Sigmoid colon (tissue), 7 donors: ENCODE results near the gene SULT2B1. TPM values are rescaled to one million over a fixed set of nuclear protein-coding genes. Genes with fewer than 3 reads are reported as not detected.
A peak's percentile ranks its signal among the peaks of the same experiment; 100 is the strongest.
"Not testable (repeated sequence)": the region's sequence is repeated elsewhere in the genome, so short reads cannot be mapped to it uniquely, and the experiment has no call there.

Experiments used
- DNase-seq: peaks from one replicate; pipeline ENCODE4 v3.0.0-alpha.2; 2019
- H3K27ac ChIP-seq, 4 donors: fragments of 200-600 bp; sonication (generic); one replicate each; pipeline ENCODE4 v1.5.1; 2016 to 2019; ENCODE audit warnings: mild to moderate bottlenecking in 1 of 4
- H3K27me3 ChIP-seq, 3 donors: fragments of 200-600 bp; sonication (generic); one replicate each; pipeline ENCODE4 v1.5.1; 2019; ENCODE audit warnings: mild to moderate bottlenecking in 1 of 3
- H3K36me3 ChIP-seq, 4 donors: fragments of 200-600 bp; sonication (generic); one replicate each; pipeline ENCODE4 v1.5.1; 2016 to 2019
- H3K4me1 ChIP-seq, 4 donors: fragments of 200-600 bp; sonication (generic); one replicate each; pipeline ENCODE4 v1.5.1; 2017 to 2019
- H3K4me3 ChIP-seq, 4 donors: fragments of 200-600 bp; sonication (generic); one replicate each; pipeline ENCODE4 v1.5.1; 2017 to 2019; ENCODE audit warnings: mild to moderate bottlenecking in 2 of 4, moderate library complexity in 1 of 4
- H3K9me3 ChIP-seq, 4 donors: fragments of 200-600 bp in 3 of 4; sonication (generic) in 3 of 4; one replicate each; pipeline versions ENCODE4 v1.5.1 to v1.6.1; 2013 to 2019
- CTCF ChIP-seq, 4 experiments: fragments of 450-650 bp in 3 of 4; fragments of 200-600 bp in 1 of 4; IDR thresholded peaks; one replicate each; pipeline ENCODE4 v1.5.1; 2016 to 2019; ENCODE audit warnings: antibody characterized with exemption in 4 of 4, mild to moderate bottlenecking in 3 of 4, moderate library complexity in 2 of 4
- EP300 ChIP-seq, 4 donors: sonication (generic); formaldehyde crosslinking; IDR thresholded peaks; one replicate each; pipeline ENCODE4 v1.6.1; 2017; ENCODE audit warnings: antibody characterized with exemption in 4 of 4
- POLR2A ChIP-seq, 2 donors: fragments of 450-650 bp; IDR thresholded peaks; one replicate each; pipeline ENCODE4 v1.6.1; 2016; ENCODE audit warnings: antibody characterized with exemption in 2 of 2, mild to moderate bottlenecking in 2 of 2, moderate library complexity in 2 of 2
- POLR2AphosphoS5 ChIP-seq, 4 donors: sonication (generic); formaldehyde crosslinking; IDR thresholded peaks; one replicate each; pipeline ENCODE4 v1.6.1; 2017; ENCODE audit warnings: antibody characterized with exemption in 4 of 4
- WGBS, 2 donors: extraction: QIAGEN DNeasy Blood & Tissue Kit; methylation state at CpG; one replicate each; pipeline ENCODE4 v1.1.7; 2013; 5-methylcytosine and 5-hydroxymethylcytosine counted together
- intact Hi-C: fragments of 100-400 bp; cut with DNase I; formaldehyde crosslinking; loops from one replicate; pipeline ENCODE4 v1.15.1; 2023
- polyA plus RNA-seq, 3 donors: library from polyadenylated mRNA; stranded (reverse); fragments of 200-250 nt; gene quantifications; one replicate each; pipeline ENCODE4 v1.2.3, GENCODE V29; 2013
- total RNA-seq, 4 donors: library from RNA; depleted of rRNA; stranded (reverse); fragments of >200 nt; gene quantifications; one replicate each; pipeline ENCODE4 v1.1.0, GENCODE V29; 2016
- donor health status: healthy with polysubstance abuse.
- donor health status: Bipolar disorder and iron deficiency.
- donor health status: healthy.

SULT2B1 gene
- total and polyA plus RNA-seq, 7 donors, result 0.82 to 2.8 (median 1.8) TPM; not detected in 3

GRCh38 chr19:48568345-48568886 lies 16.4 kb downstream of the SULT2B1 start:
- peaks cover 0 to 16% (median 13%) of the 10 kb centered on the region in 4 donors for H3K4me1 ChIP-seq
- no peaks in the 10 kb centered on the region for H3K27me3 ChIP-seq
- TF ChIP-seq POLR2A (IDR thresholded peaks at IDR 0.05) (no peak), POLR2AphosphoS5 (IDR thresholded peaks at IDR 0.05) (peak in 3 of 4 donors; percentile 57 to 64 (median 60))
- H3K9me3 ChIP-seq, result no peaks in the 10 kb centered on the region
- 10 to 16% methylated on average over 19 of the region's 19 CpGs for WGBS, 2 donors
- peak overlapping the region; percentile 74 to 86 (median 80) for H3K27ac ChIP-seq
- no peak overlapping the region for H3K4me3 ChIP-seq
- peak; percentile 95 for DNase-seq
- H3K36me3 ChIP-seq, result no peaks in the 10 kb centered on the region
- intact Hi-C loops, result loop anchor here (5.0 kb wide), 2 partner anchors 56 to 76 kb away; partner anchors contain the start of gene LMTK3

GRCh38 chr19:48569814-48570213 lies 17.8 kb downstream of the SULT2B1 start:
- H3K4me1 ChIP-seq, result peaks cover 0 to 16% (median 13%) of the 10 kb centered on the region in 4 donors
- H3K27ac ChIP-seq, result no peak overlapping the region
- no peaks in the 10 kb centered on the region for H3K27me3 ChIP-seq
- DNase-seq, result no peak
- no peak overlapping the region for H3K4me3 ChIP-seq
- no peaks in the 10 kb centered on the region for H3K36me3 ChIP-seq
- no peaks in the 10 kb centered on the region for H3K9me3 ChIP-seq
- intact Hi-C loops, result loop anchor here (5.0 kb wide), 2 partner anchors 58 to 78 kb away; partner anchors contain the start of gene LMTK3
- TF ChIP-seq CTCF (IDR thresholded peaks at IDR 0.05) (no peak), POLR2A (IDR thresholded peaks at IDR 0.05) (no peak), EP300 (IDR thresholded peaks at IDR 0.05) (no peak), POLR2AphosphoS5 (IDR thresholded peaks at IDR 0.05) (no peak)
- 49 to 66% methylated on average over 11 of the region's 11 CpGs for WGBS, 2 donors

- Histone ChIP-seq H3K27ac (no peak overlapping the region), H3K4me1 (peaks cover 0 to 16% (median 13%) of the 10 kb centered on the region in 4 donors), H3K4me3 (no peak overlapping the region), H3K36me3 (no peaks in the 10 kb centered on the region), H3K9me3 (no peaks in the 10 kb centered on the region), H3K27me3 (no peaks in the 10 kb centered on the region)
- 42 to 59% methylated on average over 5 of the region's 5 CpGs for WGBS, 2 donors
- DNase-seq, result no peak
- no peak for TF ChIP-seq EP300 (IDR thresholded peaks at IDR 0.05)
- no peak for TF ChIP-seq POLR2A (IDR thresholded peaks at IDR 0.05)
- TF ChIP-seq POLR2AphosphoS5 (IDR thresholded peaks at IDR 0.05), result no peak
- TF ChIP-seq CTCF (IDR thresholded peaks at IDR 0.05), result no peak
- intact Hi-C loops, result no loop called here
These were observed 19.6 kb downstream of the SULT2B1 start for GRCh38 chr19:48571378-48572162.

- TF ChIP-seq CTCF (IDR thresholded peaks at IDR 0.05), result no peak
- TF ChIP-seq POLR2AphosphoS5 (IDR thresholded peaks at IDR 0.05), result no peak
- no peak for TF ChIP-seq EP300 (IDR thresholded peaks at IDR 0.05)
- TF ChIP-seq POLR2A (IDR thresholded peaks at IDR 0.05), result no peak
- peaks cover 0 to 7% (median 6%) of the 10 kb centered on the region in 4 donors for H3K4me1 ChIP-seq
- WGBS, 2 donors, result 78 to 92% methylated on average over 12 of the region's 12 CpGs
- no peaks in the 10 kb centered on the region for H3K9me3 ChIP-seq
- H3K27ac ChIP-seq, result no peak overlapping the region
- H3K27me3 ChIP-seq, result no peaks in the 10 kb centered on the region
- no peak overlapping the region for H3K4me3 ChIP-seq
- DNase-seq, result no peak
- no peaks in the 10 kb centered on the region for H3K36me3 ChIP-seq
- intact Hi-C loops, result no loop called here
These were observed 21.2 kb downstream of the SULT2B1 start for GRCh38 chr19:48573163-48573505.

GRCh38 chr19:48575931-48576622 lies 24.1 kb downstream of the SULT2B1 start:
- WGBS, 2 donors, result 76 to 81% methylated on average over 23 of the region's 23 CpGs

GRCh38 chr19:48577908-48578307 lies 25.9 kb downstream of the SULT2B1 start:
- H3K36me3 ChIP-seq, H3K27me3 ChIP-seq, intact Hi-C loops, H3K4me1 ChIP-seq, H3K27ac ChIP-seq, H3K4me3 ChIP-seq, H3K9me3 ChIP-seq, DNase-seq: not testable (repeated sequence)
- WGBS, 2 donors, result 83 to 84% methylated on average over 7 of the region's 7 CpGs

More at GRCh38 chr19:48575931-48576622, 24.1 kb downstream of the SULT2B1 start:
- Histone ChIP-seq H3K36me3 (no peaks in the 10 kb centered on the region), H3K4me1 (no peaks in the 10 kb centered on the region), H3K9me3 (no peaks in the 10 kb centered on the region), H3K27ac (no peak overlapping the region), H3K4me3 (no peak overlapping the region), H3K27me3 (no peaks in the 10 kb centered on the region)
- intact Hi-C loops, result no loop called here
- DNase-seq, result no peak
- no peak for TF ChIP-seq EP300 (IDR thresholded peaks at IDR 0.05)
- TF ChIP-seq CTCF (IDR thresholded peaks at IDR 0.05), result no peak
- TF ChIP-seq POLR2AphosphoS5 (IDR thresholded peaks at IDR 0.05), result no peak
- no peak for TF ChIP-seq POLR2A (IDR thresholded peaks at IDR 0.05)
